Stimulated activated naive CD8-positive, alpha-beta T cell treated with anti-CD3 and anti-CD28 coated beads, Interleukin-15, Interleukin-2, amounts not matched to agents 100 U/mL and 50 U/mL, for 24 hours (primary cell): ENCODE measurements around the gene GTPBP3.

Source experiments
- ATAC-seq: fragments of 150-1000 bp; cut with Tn5 transposase; one replicate; pipeline ENCODE4 v1.10.0; 2021
- DNase-seq: peaks from one replicate; pipeline ENCODE4 v3.0.0; 2021

GTPBP3 gene

DNA sequence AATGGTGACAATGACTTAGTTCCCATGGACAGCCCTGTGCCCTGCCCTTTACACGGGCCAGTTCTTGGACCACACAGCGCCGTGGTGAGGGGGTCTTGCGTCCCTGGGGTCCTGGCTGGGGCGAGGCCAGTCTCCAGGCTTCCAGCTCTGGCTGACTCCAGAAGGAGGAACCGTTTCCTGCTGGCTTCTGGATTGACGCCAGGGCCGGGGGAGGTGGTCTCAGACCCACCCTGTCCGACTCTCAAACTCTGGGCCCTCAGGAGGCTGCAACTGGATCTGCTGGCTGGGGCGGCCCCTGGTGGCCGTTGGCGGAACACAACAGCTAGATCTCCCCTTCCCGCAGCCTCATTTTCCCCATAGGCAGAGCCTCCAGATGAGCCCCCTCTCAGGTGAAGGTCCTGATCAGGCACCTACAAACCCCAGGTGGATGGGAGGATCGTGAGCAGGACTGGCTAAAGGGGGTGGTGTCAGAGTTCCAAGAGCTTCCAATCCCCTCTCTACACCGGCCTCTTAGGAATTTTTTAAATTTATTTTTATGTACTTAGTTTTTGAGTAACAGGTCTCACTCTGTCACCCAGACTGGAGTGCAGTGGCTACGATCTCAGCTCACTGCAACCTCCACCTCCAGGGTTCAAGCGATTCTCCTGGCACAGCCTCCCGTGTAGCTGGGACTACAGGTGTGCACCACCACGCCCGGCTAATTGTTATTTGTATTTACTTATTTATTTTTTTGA is 48.7 kb downstream of the GTPBP3 start:
- ATAC-seq (peak; percentile 55), DNase-seq (peak; percentile 78)

DNA sequence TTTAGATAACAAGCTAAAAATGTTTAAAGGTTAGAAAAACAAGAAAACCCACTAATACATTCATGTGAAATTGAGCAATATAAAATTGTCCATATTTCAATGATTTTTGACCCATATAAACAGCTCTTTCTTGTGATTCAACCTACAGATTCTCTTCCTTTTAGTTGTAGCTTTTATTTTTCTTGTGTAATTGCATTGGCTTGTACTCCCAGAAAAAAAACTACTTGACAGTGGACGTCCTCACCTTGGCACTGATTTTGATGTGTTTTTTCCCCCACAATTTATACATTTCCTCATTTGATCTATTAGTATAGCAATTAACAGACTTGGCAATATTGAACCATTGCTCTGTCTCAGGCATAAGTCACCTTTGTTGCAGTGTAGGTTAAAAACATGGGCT is 51.9 kb downstream of the GTPBP3 start:
- ATAC-seq: no peak
- DNase-seq: no peak

DNA sequence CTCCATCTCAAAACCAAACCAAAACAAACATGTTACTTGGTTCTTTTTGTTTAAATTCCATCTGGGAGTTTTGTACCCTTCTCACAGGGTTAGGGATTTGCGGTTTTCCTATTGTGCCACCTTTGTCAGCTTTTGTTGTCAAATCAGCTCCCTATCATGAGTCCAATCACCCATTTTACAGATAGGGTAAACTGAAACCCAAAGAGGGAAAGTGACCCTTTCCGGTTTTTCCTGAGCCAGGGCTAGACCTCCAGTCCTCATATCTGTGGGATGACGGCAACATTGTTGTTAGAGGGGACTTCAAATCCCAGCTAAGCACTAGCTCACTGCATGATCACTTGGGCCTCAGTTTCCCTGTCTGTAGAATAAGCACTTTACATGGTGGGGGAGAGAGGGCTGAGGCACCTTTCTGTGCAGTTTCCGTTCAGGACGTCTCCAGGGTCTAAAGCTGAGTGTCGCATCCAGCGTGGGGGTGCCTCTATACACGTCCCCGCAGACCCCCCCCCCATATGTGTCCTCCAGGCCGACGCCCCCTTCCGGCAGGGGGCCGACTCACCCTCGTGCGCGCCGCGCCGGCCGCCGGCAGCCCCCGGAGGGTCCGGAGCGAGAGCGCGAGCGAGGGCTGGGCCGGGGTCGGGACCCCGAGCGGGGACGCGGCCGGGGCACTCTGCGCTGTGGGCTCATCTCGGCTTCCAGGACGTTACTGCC is 52.8 kb downstream of the GTPBP3 start:
- DNase-seq: no peak
- no peak for ATAC-seq

DNA sequence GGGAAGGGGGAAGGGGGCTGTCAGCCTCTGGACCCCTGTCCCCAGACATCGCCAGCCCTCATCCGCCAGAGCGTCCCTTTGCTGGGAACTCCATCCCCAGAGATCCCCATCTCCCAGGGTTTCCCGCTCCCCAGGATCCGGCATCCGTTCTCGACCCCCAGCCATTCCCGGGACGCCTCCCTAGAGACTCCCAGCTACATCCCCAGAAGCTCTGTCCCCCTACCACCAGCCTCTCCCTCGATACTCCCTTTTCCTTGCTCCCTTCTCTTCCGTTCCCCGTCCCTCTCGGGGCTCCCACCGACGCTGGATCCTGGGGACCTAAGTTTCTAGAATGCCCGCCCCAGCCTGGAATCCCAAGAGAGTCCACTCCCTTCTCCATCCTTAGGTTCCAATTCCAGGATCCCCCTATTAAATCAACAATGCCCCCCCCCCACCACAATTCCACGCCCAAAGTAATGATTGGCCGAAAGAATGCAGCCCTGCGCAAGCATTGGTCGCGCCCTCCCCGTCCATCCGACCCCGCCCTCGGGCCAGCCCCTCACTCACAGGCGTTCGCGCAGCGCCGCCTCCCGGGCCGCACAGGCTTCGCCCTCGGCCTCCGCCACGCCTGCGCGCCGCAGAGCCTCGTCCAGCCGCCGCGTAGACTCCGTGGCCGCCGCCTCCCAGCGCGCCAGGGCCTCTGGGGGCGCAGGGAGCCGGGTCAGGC is 53.5 kb downstream of the GTPBP3 start:
- ATAC-seq (peak; percentile 97), DNase-seq (peak; percentile 96)

DNA sequence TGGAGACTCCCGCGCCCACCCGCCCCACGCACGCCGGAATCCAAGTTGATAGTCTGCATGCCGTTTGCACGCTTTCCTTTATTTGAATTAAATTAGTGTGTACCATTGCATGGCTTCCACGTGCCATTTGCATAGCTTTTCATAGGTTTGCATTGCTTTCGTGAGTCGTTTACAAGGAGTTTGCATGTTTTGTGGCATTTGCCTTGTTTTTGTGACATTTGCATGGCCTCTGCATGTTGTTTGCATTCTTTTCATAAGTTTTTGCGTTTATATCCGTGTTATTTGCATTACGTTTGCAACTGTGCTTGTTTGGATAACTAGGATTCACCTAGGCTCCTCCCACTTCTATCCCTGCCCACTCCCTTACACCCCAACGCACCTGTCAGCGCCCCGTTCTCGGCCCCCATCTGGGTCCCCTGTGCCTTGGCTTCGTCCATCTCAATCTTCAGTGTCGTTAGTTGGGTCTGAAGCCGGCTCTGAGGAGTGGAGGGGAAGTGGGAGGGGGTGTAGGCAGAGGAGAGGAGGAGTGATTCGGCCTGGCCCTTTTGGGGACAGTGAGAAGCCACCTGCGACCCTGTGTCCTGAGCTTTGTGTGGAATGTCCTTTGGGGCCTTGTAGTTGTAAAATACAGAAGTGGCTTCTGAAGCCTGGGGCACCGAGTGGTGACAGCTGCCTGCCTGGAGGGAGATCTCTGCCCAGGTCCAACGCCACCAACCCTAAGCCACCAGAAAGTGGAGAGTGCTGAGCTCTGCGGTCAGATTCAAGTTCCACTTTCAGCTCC is 54.2 kb downstream of the GTPBP3 start:
- no peak for ATAC-seq
- DNase-seq: no peak
